Stimulated activated CD4-positive, alpha-beta T cell treated with anti-CD3 and anti-CD28 coated beads, TNF-alpha, amount 100 ng/mL, for 4 hours (primary cell): ENCODE measurements around the gene TPST2.
A peak's percentile ranks its signal among the peaks of the same experiment; 100 is the strongest.

Experiments
- DNase-seq, 3 experiments: peaks; one replicate each; pipeline ENCODE4 v3.0.0-alpha.2; 2020; ENCODE audit warnings: low read depth in 3 of 3

TPST2 gene

DNA sequence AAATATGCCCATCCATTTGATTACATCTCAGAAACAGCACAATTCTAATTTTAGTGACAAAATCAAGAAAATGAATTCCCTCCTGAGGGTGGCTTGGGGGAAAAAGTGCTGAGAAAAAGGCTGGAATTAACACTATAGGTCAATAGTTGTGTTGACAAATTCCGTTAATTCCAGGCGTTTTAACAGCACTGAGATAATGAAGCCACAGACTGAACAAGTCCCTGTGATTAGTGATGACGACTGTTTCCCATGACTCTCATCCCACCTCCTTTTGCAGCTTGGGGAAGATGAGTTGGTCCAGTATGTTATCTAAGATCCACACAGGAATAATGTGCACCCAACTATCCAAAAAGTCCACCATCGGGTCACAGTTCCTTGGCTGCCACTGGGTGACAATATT lies 93.5 kb downstream of the TPST2 start:
- DNase-seq = no peak

DNA sequence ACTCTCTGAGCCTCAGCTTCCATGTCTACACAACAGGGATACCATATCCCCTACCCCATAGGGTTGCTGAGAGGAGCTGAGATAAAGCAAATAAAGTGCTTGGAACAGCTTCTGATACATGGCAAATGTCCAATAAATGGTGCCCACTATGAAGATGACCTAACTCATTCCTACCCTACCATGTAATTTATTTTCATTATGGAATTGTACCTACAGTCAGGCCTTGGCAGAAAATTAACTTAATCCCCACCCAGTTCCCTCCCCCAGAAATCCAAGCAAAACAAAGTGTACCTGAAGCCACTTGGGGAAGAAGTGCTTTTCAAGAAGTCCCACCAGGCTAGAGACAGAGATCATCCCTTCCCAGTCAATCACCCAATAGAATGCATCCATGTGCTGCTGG lies 95.4 kb downstream of the TPST2 start:
- DNase-seq = no peak

DNA sequence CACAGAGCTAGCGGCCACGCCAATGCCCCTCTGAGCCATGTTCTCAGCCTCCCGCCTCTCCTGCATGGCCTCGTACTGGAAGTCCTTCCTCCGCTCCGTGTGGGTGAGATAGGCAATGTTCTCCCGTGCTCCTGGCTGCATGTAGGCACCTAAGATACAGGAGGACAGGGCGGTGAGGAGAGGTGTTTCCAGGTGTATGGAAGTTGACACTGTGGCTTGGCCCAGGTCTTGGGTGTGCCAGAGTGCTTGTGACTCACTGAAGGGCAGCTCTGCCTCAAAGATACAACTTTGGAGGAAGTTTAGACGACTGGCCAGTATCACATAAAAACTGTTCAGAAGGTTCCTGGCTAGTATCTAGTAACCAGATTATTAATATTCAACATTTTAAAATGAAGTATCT lies 97.7 kb downstream of the TPST2 start:
- no peak for DNase-seq

DNA sequence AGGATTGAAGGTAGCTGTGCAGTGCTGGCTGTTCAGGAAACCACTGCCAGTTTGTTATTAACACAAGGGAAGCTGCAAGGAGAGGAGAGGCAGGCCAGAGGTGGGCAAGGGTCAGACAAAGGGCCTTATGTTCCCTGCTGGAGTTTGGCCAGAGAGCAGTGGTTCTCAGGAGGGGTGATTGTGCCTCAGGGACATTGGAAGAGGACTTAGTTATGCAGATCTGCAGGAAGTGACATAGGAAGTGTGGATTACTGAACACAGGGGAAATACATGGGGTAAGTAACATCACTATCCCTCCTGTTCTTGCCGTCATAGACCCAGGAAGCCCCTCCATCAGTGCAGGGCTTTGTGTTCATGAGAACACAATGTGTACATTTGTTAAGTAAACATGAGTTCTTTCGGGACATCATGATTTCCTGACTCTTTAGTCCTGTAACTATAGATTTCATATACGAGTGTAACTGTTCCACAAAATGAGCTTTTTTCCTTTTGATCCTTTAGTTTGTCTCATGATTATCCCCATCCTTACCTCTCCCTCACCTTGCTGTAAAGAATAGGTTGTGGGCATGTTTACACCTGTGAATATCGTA lies 100.4 kb downstream of the TPST2 start:
- no peak for DNase-seq

DNA sequence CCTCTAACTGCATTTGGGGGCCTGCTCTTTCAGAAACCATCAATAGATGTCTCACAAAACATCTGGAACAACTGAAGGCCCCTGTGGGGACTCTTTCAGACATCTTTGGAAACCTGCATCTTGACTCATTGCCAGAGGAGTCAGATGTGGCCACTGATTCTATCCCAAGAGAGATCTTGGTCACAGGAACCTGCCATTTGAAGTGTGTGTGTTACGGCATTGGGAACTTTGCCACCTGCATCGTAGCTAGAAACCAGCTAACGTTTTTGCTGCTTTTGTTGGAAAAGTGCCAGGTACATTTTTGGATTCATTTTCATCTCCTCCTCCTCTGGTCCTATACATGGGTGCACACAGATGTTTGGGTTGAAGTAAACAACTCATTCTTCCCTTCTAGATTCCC lies 101.9 kb downstream of the TPST2 start:
- no peak for DNase-seq

DNA sequence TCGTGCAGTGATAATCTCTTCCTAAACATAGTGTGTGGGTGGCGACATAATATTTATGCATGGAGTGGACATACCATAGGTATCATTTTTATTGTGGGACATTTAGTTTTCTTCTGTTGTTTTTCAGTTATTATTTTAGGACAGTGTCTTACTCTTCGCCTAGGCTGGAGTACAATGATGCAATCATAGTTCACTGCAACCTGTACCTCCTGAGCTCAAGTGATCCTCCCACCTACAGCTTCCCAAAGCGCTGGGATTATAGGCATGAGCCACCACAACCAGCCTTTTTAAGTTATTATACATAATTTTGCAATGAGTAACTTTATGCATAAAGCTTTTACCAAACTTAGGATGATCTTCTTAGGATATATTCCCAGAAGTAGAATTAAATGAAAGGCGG lies 103.5 kb downstream of the TPST2 start:
- no peak for DNase-seq

DNA sequence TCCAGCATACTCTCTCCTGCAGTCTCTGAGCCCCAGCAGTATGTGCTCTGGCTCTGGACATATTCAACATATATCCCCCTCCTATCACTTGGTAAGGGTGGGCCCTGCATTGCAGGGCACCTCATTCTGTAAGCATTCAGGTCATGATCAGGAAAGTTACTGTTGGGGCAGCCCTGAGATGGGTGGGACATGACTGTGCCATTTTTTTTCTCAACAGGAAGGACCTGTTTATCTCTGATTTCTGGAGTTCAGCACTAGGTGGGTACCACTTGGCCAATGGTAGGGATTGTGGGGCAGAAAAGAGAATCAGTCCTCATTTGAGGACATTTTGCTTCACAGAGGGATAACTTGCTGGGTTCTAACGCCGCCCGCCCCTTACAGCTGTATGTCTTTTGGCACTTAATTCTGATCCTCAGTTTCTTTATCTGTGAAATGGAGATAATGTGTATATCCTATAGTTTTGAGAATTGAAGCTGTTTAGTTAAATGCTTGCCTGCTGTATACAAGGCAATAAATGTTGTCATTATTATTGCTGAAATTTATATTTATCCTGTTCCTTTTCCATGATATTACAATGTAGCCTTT lies 104.0 kb downstream of the TPST2 start:
- no peak for DNase-seq

DNA sequence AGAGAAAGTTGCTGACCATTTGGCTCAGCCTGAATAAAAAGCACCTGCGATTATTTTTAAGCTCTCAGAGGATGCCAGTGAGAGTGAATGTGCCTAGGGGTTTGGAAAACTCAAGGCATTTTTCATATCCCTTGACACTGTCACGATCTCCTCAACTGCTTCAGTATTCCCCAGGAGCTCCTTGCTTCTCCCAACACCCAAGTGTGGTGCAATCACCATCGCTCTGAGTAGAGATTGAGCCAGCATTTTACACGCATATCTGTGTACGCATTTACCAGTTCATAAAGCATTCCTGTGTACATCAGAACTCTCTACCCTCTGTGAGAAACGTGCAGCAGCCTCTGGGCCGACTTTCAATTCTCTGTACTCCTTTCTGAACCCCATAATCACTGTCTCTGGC lies 104.9 kb downstream of the TPST2 start:
- DNase-seq = no peak

DNA sequence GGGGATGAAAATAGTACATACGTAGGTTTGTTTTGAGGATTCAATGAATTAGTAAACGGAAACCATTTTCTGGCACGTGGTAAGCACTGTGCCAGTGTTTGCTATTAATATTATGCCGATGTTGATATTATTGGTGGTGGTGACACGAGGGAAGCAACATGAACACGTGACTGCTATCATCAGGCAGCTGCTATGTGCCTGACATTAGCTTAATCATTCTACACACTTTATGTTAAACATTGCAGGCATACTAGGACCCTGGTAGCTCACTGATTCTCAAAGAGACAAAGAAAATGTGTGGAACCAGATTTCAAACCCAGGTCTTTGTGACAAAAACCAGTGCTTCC lies 105.6 kb downstream of the TPST2 start:
- no peak for DNase-seq

DNA sequence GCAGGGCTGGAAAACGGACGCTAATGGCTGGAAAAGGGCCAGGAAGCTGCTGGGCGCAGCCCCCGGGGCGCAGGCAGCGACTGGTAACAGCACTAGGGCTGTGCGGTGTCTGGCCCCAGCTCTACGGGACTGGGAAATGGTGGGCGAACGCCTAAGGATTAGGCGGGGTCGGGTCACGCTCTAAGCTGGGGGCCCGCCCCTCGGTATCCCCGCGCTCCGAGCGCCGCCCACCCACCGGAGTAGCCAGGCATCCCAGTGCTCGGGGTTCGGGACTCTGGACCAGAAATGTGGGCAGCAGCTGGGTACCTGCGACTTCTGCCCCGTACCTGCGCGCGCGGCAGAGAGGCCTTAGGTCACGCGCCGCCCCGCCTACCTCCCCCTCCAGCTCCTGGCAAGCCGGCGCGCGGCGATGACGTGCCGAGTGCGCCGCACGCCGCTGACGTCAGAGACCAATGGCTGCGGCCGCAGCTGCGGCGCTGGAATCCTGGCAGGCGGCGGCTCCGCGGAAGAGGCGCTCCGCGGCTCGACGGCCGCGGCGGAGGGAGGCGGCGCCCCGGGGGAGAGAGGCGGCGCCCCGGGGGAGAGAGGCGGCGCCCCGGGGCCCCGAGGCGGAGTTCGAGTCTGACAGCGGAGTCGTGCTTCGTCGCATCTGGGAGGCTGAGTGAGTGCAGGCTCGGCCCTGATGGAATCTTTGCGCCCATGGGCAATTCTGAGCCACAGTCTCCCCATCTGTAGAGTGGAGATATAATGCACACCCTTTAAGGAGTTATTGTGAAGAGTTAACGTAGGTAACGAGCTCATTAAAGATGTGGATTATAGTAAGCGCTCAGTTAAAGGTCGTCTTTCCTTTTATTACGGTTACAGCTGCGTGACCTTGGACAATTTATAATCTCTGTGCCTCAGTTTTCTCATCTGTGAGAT lies 106.2 kb downstream of the TPST2 start, which contains the start of the genes HPS4 and SRRD:
Gene HPS4, minus strand, starts transcription at position 345 of the 921 bp plus-strand sequence. CDS start 2,021 bp downstream, outside the sequence.
Gene SRRD, plus strand, starts transcription at position 439 of the 921 bp plus-strand sequence. Its CDS starts 14 bp downstream, at position 453.
- DNase-seq = peak; percentile 81 to 89 (median 88)

DNA sequence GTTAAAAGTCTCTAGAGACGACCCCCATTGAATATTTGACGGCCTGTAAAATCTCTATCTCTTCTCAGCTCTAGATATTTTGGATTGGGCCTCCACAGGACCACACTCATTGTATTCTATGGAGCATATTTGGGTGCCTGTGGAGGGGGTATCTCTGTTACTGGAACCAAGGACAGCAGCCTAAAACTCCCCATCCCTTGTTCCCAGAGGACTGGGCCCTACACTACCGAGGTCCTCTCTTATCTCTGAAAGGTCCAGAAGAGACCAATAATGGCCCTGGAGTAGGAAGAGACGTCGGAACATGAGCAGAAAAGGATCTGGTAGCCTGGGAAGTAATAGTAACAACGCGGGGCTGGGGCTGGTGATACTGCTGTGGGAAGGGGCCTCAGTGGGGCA lies 106.9 kb downstream of the TPST2 start:
- DNase-seq = no peak

DNA sequence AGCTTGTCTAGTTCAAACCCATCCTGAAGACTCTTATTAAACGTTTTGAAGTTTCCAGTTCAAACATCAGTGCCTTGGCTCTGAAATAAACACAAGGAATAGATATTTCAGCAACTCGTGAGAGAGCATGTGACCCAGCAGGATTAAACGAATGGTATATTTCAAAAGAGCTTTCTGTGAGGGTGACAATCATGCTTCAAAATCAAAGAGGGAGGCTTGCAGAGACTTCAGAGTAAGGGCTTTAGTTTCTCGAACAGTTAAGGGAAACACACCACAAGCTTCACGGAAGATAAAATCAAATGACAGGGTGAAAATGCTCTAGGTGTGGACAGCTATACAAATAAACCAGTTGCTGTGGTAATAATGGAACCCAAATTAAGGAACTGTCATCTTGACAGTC lies 107.8 kb downstream of the TPST2 start:
- no peak for DNase-seq

DNA sequence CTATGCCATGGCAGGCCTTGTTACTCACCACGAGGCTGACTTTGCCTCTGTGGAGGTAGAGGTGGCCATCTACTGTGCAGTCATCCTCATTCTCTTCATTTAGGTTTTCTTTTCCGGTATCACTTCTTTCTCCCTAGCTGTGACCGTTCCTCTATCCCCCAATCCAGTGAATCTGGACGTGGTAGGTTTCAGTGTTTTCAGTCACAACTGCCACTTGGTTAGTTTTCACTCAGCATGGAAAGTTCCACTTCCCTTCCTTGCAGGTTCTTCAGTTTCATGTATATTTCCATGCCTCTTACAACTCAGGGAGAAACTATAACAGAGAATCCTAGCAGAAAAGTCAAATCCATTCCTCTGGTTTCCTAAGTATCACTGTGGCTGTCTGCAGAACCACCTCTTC lies 108.2 kb downstream of the TPST2 start:
- no peak for DNase-seq

DNA sequence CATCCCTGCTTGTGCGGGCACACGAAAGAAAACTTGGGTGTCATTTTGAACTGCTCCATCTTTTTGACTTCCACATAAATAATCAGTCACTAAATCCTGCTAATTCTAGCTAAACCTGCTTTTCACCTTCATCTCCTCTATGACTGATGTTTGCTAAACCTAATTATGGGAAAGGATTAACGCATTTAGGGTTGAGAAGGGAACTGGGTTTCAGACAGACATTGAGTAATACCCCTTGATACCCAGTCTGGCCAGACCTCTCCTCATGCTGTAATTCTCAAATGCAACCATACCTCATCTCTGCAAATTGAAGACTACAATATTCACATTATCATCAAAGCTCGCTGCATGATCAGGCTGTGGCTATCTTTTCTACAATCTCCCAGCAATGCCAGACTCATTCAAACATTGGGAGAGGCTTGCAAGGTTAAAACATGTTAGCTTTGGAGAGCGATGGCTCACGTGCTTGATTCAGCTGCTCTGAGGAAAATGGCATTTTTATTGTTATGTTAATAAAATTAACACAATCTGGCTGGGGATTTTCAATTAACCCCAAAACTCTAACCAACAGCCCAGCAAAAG lies 108.7 kb downstream of the TPST2 start:
- no peak for DNase-seq

DNA sequence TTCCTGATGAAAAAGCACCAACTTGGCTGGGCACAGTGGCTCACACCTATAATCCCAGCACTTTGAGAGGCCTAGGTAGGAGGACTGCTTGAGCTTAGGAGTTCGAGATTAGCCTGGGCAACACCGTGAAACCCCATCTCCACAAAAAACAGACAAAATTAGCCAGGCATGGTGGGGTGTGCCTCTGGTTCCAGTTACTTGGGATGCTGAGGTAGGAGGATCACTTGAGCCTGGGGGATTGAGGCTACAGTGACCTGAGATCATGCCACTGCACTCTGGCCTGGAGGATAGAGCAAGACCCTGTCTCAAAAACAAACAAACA lies 109.4 kb downstream of the TPST2 start:
- DNase-seq = no peak

DNA sequence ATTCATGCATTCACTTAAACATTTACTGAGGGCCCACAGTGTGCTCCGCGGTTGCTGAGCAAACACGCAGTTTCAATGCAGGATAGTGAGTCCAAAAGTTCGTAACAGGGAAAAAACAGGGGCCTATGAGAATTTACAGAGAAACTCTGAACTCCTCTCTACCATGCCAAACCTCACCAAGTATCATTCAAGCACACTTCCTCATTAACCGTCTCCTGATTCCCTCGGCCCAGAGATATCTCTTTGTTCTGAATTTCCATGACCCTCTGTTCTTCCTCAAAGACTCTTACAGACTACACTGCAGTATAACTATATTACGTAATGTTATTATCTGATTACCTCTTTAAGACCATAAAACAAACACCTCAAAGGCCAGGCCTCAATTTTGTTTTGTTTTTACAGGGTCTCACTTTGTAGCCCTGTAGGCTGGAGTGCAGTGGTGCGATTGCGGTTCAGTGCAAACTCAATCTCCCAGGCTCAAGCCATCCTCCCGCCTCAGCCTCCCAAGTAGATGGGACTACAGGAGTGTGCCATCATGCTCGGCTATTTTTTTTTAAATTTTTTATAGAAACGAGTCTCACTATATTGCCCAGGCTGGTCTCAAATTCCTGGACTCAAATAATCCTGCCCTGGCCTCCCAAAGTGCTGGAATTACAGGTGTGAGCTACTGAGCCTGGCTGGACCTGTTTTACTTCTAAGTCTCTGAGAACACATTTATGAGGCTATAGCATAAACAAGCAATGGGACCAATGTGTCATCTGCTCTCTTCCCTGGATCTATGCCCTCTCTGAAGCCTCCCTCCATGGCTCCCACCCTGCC lies 109.9 kb downstream of the TPST2 start:
- DNase-seq = no peak

DNA sequence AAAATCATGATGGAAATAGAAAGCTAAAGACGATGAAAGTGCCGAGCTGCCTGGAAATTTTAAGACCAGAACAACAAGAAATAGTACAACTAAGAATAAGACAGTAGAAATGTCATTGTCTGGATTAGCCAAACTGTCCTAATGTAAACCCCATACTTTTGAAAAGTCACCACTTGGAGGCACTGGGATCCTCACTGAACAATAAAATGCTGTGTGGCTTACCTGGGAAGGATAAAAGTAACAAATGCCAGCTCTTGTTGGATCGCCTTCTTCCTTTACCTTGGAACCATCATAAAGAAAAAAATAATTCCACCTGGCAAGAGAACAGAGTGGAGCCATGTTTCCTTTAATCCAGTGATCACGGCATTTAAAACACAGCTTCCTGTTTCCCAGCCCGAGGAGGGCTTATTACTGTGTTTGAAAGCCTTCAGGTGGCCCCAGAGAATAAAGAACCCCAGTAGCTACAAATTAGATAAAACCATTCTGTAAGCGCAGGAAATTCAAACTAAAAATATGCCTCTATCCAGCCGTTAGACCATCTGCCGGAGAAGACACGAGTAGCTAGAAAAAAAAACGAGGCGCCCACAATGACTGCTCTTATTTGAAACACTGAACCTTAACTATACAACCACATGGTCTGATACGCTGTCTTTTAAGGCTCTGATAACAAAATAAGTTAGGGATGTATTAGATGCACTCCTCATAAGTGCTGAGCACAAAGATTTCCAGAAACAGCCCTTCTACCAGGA lies 110.7 kb downstream of the TPST2 start:
- no peak for DNase-seq

DNA sequence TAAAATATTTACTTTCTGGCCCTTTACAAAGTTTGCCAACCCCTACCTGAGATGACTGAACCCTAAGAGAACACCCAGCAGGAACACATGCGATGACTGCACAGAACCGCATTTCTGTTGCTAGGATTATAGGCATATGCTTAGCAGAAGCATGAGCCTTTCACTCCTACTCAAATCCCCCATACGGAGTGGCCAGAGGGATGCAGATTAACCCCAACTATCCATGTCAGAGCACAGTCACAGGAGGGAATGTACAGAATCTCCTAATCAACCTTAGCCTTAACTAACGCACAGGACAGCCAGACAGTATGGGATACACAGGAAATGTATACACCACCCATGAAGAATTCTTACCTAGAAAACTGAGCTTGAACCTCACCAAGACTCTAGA lies 112.6 kb downstream of the TPST2 start:
- no peak for DNase-seq

DNA sequence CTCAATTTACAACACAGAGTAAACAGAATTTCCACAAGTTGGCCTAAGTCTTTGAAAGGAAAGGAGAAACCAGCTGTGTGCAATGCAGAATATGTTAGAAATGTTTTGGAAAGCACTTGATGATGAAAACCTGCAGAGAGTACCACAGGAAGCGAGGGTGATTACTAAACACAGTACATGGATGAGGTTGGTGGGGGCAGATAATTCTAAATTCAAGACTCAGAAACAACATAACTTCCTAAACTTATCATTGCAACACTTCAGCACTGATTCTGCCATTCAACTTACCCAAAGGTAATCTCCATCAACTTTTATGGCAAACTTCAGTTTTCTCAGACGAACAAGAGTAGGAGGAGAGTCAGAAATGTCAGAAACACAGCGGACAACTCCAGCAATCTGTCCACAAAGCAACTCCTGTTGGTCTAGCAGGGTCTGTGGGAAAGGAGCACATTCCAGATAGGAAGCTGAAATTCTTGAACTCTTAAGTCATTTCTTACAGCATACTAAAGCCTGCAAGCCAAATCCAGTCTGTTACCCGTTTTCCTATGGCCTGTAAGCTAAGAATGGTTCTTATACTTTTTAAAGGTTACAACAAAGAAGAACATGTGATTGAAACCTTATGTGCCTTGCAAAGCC lies 113.1 kb downstream of the TPST2 start:
- no peak for DNase-seq

DNA sequence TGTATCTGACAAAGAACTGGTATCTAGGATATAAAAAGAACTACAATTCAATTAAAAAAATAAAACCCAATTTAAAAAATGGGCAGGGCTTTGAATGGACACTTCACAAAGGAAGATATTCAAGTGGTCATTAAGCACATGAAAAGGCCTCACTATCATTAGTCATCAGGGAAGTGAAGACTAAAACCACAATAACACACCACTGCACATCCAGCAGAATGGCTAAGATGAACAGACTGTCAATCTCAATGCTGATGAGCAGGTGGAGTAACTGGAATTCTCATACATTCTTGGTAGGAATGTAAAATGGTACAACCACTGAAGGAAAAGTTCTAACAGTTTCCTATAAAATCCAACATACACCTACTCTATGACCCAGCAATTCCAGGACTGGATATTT lies 115.2 kb downstream of the TPST2 start:
- no peak for DNase-seq
